ENCODE measurements around the gene XPO4. TPM values are rescaled to one million over a fixed set of nuclear protein-coding genes. Genes with fewer than 3 reads are reported as not detected.

The XPO4 gene
- total RNA-seq, 1 experiment from 2014 or later, result 56.9 TPM

DNA sequence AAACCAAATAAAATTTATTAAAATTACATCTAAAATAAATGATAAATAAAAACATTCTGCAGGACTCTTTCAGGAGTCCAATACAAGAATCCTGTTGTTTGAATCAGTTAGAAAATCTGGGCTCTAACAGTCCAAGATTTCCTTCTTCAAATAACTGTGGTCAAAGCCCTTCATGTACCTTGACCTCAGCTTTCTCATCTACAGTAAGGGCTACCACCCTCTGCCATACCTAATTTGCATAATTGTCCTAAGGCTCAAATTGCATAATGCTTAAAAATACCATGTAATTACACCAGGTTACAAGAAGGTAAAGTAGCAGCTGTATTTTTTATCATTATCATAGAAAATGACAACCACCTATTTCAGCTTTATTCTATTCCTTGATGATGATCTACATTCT, 54.3 kb downstream of the XPO4 start:
- no peak for DNase-seq (ENCODE audit: low read depth, low spot score)
- in situ Hi-C loops (cut with HindIII; ENCODE audit: low pct_unique_long_range_greater_than_20kb, low sequenced_read_pairs), result no loop called here

DNA sequence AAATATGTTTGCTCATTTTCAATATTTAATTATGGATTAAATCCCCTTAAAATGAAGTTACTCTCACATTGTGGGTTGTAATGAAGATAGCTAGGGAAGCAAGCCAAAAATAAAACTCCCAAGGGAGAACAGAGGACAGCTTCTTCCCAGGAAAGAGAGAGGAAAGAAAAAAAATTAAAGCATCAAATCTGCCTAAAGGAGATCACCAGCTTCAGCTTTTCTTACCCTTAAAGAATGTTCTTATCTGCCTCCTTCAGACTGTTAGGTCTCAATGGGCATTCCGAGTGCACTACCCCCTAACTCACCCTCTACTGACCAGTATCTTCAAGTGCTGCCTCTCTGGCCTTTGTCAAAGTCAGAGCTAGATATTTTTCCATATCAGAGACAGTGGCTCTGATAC, 55.2 kb downstream of the XPO4 start:
- in situ Hi-C loops (cut with HindIII; ENCODE audit: low pct_unique_long_range_greater_than_20kb, low sequenced_read_pairs), result no loop called here
- DNase-seq (ENCODE audit: low read depth, low spot score), result peak; percentile 42

DNA sequence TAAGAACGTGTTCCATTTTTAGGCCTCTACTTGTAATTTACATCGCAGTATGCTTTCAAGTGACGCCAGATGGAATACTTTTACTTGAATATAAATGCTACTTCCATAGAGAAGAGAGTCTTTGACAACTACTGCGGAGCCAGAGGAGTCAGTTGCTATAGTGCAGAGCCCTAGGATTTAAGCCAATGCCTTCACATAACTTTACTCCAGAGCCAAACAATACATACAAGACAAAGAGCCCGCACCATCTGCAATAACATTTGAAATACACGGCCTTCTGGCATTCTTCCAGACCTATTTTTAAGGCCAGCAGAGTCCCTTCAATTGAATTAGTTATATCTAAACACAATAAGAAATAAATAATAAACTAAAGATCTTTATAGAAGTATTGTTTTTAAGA, 59.4 kb downstream of the XPO4 start:
- in situ Hi-C loops (cut with HindIII; ENCODE audit: low pct_unique_long_range_greater_than_20kb, low sequenced_read_pairs), result no loop called here
- DNase-seq (ENCODE audit: low read depth, low spot score), result no peak

DNA sequence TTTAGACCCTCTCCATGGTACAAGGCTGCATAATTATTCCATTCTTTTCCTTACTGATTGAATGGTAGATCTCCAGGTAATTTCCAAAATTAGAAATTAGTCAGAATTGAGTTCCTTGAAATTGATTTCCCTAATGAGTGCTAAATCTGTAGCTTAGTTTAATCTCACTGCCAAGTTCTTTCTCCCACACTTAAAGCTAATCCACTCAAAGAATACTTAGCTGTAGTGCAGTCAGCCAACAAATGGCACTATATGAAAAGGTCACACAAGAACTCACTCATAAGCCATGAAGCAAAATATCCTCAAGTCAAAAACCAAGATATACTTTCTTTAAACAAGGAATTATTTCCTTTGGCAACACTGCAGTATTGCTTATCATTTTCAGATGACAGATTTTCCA, 62.0 kb downstream of the XPO4 start:
- in situ Hi-C loops (cut with HindIII; ENCODE audit: low pct_unique_long_range_greater_than_20kb, low sequenced_read_pairs), result no loop called here

DNA sequence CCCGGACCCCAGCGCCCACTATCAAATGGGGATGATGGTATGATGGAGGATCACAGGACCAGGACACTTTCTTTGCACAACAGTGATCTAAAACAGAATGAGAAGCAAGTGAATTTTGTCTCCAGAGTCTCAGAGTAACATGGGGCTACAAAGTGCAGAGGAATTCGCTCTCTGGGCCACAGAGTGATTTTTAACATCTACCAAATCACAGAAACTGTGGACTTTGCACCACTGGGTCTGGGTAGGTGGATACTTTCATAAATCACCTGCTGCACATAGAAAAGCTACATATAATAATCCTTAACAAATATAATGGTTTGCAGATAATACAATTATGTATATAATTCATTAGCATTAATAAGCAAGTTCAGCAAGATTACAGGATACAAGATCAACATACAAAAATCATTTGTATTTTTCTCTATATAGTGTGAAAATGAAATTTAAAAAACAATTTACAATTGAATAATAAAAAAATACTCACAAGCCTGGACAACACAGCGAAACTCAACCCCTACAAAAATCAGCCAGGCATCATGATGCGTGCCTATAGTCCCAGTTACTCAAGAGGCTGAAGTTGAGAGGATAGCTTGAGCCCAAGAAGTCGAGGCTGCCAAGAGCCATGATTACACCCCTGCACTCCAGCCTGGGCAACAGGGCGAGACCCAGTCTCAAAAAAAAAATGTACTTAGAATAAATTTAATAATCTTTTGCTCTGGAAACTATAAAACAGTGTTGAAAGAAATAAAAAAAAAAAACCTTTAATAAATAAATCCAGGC, 68.5 kb downstream of the XPO4 start:
- no peak for DNase-seq (ENCODE audit: low read depth, low spot score)
- in situ Hi-C loops (cut with HindIII; ENCODE audit: low pct_unique_long_range_greater_than_20kb, low sequenced_read_pairs), result no loop called here

More for the DNA sequence above, 62.0 kb downstream of the XPO4 start:
- DNase-seq (ENCODE audit: low read depth, low spot score), result no peak

DNA sequence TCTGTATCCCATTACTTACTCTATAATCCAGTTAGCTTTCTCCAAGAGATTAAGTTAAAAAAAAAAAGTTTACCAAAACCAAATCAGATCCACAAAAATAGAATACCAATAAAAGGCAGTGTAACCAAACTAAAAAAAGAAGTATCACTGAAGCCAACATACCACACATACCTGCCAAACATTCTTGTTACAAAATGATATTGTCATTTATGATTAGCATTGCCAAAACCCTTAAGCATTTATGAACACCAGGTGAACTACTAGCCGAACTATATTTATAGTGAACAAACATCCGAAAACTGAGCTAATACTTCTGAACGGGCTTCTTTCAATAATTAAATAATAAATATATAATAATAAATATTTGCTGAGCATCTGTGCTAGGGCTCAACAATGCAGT, 69.7 kb downstream of the XPO4 start:
- DNase-seq (ENCODE audit: low read depth, low spot score), result no peak
- in situ Hi-C loops (cut with HindIII; ENCODE audit: low pct_unique_long_range_greater_than_20kb, low sequenced_read_pairs), result no loop called here

DNA sequence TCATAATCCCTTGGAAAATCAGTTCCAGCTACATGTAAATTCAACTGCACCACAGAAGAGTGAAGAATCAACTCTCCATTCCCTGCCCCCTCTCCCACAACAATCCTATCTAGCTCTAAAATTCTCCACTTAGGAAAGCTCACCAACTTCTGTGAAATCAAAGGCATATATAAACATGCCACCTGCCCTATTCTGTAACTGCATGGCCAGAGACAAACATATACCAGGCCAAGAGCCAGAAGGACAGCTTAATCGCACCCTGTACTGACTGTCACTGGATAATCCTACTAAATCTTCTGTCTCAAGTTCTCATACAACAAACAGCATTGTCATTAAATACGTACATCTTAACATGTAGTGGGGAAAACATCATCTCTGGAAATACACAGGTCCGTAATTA, 70.6 kb downstream of the XPO4 start:
- in situ Hi-C loops (cut with HindIII; ENCODE audit: low pct_unique_long_range_greater_than_20kb, low sequenced_read_pairs), result no loop called here
- DNase-seq (ENCODE audit: low read depth, low spot score), result no peak

DNA sequence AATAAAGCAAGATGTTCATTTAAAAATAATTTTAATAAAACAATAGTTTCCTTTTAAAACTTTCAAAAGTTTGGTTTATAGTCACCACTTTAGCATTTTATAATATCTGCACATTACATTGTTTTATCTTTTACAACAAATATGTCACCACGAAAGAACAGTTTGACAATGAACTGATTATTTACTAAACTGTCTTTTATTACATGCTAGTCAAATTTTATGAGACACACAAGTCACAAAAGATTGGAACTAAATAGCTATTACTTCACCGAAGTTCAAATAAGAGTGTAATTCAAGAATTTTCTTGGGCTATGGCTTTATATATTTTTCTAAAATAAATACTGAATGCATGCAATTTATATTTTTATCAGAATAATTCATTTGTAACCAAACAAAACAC, 71.3 kb downstream of the XPO4 start:
- no peak for DNase-seq (ENCODE audit: low read depth, low spot score)
- in situ Hi-C loops (cut with HindIII; ENCODE audit: low pct_unique_long_range_greater_than_20kb, low sequenced_read_pairs), result no loop called here

DNA sequence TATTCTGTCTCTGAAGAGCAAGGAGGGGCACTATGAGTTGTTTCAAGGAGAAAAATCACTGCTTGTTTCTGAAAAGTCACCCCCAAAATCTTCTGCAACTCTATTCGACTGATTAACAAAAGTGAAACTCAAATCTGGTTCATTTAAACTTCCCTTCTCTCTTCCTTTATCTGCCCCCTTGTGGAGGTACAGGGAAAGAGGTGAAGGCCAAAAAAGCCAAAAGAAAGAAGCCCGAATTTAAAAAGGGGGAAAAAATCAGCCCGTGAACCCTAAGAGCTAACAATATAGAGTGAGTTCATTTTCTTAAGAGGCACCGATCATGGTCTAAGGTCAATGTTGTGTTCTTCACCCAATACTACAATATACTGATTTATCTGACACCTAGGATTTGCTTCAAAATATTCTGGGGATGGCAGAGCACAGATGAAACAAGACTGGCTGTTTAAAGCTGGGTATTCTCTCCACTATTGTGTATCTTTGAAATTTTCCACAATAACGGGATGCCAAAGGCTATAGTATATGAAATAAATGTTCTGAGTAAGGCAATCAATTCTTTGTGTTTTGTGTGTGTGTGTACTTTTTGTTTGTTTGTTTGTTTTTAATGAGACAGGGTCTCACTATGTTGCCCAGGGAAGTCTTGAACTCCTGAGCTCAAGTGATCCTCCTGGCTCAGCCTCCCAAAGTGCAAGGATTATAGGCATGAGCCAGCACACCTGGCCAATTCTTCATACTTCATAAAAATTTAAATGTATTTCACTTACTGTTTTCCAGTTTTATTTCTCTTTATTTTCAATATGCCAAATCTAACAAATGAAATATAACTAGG, 73.8 kb downstream of the XPO4 start:
- peak; percentile 72 for DNase-seq (ENCODE audit: low read depth, low spot score)
- in situ Hi-C loops (cut with HindIII; ENCODE audit: low pct_unique_long_range_greater_than_20kb, low sequenced_read_pairs), result no loop called here

DNA sequence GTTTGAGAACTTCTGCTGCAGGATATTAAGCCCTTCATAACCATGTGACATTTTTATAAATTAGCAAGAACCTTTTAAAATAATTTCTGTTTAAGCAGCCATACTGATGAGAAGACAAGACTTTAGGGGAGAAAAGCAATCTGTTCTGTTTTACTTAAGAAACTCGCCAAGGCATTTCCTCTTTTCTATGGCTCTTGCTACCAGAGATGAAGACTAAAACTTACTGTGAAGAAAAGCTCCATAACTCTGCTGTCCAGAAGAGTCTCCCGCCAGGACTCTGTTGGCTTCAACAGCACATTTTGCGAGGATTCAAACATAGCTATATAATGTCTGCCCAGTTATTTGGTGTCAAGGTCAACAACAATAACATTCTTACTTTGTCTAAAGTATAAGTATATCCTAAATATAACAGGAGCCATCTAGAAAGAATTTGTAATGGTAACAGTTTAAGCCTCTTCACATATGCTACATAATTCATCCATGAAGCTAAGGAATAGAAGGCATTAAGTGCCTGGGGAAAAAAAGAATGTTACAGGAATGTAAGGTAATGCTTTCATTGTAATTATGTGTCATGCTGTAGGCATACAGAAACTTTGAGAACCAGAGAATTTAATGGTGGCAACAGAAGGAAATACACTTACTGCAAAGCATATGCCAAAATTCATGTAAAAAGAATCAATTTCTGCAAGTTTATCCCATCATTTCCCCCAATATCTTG, 75.5 kb downstream of the XPO4 start:
- in situ Hi-C loops (cut with HindIII; ENCODE audit: low pct_unique_long_range_greater_than_20kb, low sequenced_read_pairs), result no loop called here

DNA sequence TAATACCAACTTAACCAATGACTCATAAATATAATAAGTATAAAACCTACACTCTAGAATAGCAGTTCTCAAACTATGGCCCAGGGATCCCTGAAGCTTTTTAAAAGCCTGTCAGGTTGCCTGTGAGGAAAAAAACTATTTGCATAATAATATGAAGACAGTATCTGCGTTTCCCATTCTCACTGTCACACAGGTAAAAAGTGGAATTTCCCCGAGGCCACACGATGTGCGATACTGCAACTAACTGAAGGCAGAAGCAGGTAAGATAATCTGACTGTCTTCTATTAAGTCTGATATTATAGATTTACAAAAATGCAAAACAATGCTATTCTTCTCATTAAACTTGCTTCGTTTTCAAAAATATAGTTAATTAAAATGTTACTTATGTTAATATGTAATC, 76.2 kb downstream of the XPO4 start:
- in situ Hi-C loops (cut with HindIII; ENCODE audit: low pct_unique_long_range_greater_than_20kb, low sequenced_read_pairs), result no loop called here
- no peak for DNase-seq (ENCODE audit: low read depth, low spot score)

More for the DNA sequence above, 75.5 kb downstream of the XPO4 start:
- DNase-seq (ENCODE audit: low read depth, low spot score), result no peak

DNA sequence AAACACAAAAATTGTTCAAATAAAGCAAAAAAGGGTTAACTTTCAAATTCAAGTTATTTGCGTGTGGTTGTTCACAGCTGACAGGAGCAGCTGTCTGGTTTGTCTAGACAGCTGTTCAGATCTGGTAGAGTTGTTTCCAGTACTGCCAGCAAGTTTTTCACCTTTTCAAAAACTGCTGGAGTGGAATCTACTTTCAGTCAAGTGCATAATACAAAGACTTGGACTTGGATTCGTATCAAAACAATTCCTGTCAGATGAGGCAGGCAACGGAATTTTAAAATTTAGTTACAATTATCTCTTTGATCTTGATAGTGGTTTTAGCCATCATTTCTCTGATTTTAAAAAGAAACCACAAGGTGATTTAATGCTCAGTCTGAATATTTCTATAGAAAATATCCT, 77.1 kb downstream of the XPO4 start:
- no peak for DNase-seq (ENCODE audit: low read depth, low spot score)
- in situ Hi-C loops (cut with HindIII; ENCODE audit: low pct_unique_long_range_greater_than_20kb, low sequenced_read_pairs), result no loop called here

DNA sequence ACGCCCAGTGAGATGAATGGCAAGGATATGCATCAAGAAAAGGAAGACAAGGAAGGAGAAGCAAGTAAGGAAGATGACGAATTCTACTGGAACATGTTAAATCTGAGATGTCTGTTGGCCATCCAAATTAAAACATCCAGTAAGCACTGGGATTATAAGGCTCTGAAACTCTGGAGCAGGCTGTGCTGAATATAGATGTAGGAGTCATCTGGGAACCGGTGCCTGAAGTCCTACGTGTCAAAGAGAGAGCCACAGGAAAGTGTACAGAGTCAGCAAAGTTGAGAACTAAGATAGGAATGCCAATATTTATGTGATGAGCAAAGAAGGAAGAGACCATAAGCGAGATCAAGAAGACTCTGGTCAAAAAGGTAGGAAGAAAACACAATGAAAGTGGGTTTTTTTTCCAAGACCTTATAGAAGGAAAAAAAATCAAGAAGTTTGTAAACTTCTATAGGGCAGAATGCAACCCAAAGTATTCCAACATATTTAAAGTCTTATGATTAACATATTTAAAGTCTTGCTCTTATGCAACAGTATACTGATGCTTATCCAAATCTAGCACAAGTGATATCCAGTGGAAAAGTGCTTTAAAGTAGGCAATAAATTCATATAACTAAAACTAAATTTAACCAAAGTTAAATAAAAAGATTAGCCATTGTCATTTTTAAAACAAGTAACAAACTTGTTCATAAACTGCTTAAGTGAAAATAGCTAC, 77.6 kb downstream of the XPO4 start:
- in situ Hi-C loops (cut with HindIII; ENCODE audit: low pct_unique_long_range_greater_than_20kb, low sequenced_read_pairs), result no loop called here
- DNase-seq (ENCODE audit: low read depth, low spot score), result no peak

DNA sequence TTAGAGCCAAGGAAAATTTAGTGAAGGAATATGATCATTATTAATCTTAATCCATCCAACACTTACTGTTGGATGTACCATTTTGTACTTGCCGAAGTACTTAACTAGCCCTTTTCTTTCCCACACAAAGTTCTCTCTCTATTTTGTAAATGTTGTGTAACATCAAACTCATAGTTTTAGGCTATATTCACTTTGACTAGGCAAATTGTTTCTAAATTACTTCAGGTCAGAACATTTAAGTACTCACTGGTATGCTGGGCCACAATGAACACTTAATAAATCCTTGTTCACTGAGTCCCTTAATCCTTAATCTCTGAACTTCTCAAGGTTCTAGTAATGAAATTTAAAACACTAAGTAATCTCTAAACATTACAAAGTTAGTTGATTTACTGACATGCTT, 79.5 kb downstream of the XPO4 start:
- in situ Hi-C loops (cut with HindIII; ENCODE audit: low pct_unique_long_range_greater_than_20kb, low sequenced_read_pairs), result no loop called here

DNA sequence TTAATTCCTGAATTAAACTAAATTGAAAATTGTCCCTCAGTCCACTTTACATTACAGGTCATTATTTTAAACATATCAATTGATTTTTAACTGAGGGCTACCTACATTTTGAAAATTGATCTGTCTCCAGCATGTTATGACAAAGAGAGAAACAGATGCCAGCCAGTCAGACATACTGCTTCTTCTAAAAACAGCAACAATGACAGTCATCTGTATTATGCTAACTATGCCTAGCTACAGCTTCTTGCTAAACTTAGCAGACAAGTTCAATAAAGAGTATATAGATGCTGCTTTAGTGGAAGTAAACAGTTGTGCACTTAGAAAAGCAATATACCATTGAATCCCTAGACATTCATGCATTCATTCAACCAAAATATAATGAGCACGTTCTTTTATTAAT, 80.1 kb downstream of the XPO4 start:
- no peak for DNase-seq (ENCODE audit: low read depth, low spot score)
- in situ Hi-C loops (cut with HindIII; ENCODE audit: low pct_unique_long_range_greater_than_20kb, low sequenced_read_pairs), result no loop called here

More for the DNA sequence above, 79.5 kb downstream of the XPO4 start:
- DNase-seq (ENCODE audit: low read depth, low spot score), result no peak

DNA sequence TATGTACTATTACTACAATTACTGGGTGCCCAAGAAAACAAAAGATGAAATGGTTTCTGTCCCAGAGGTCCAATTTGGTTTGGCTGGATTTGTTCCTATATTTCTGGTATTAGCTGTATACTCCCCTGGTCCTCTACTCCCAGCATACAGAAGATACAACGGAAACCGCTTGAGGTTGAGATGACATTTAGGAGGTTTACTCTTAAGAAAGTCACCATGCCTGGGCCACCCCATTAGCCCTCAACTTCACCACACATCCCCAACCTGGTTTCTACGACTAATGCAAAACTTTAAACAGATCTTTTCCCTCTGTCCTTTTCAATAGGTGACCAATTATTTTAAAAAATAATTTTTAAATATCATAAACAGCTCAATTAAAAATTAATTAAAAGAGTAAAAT, 82.8 kb downstream of the XPO4 start:
- in situ Hi-C loops (cut with HindIII; ENCODE audit: low pct_unique_long_range_greater_than_20kb, low sequenced_read_pairs), result no loop called here
- DNase-seq (ENCODE audit: low read depth, low spot score), result no peak

DNA sequence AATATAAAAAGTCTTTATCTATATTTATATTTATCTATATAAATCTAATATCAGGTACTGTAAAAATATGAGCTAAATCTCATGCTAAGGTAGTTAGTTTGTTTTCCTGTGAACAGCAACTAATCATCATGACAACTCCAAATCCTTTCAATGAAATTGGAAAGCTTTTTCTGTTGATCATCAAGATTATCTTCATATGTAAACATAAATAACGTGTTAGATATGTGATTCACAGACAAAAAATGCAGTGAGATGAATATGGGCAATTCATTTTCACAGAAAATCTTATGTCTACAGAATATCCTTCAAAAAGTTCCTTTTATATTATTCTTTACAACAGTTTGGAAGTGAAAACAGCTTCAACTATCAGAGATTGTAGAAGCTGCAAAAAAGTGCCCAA, 87.1 kb downstream of the XPO4 start:
- in situ Hi-C loops (cut with HindIII; ENCODE audit: low pct_unique_long_range_greater_than_20kb, low sequenced_read_pairs), result no loop called here

More for the DNA sequence above, 87.1 kb downstream of the XPO4 start:
- DNase-seq (ENCODE audit: low read depth, low spot score), result no peak
